GM12874 (cell line): ENCODE measurements around the gene MACROD2.

Source experiments
- CTCF ChIP-seq: IDR thresholded peaks from 2 replicates; pipeline ENCODE4 v1.5.1; 2011; ENCODE audit warnings: low read depth, mild to moderate bottlenecking, control low read depth, low read length, moderate library complexity; ENCODE audit not compliant: insufficient read depth

MACROD2 gene

GRCh38 chr20:15033269-15033668, 1038.0 kb downstream of the MACROD2 start:
- no peak for TF ChIP-seq CTCF

GRCh38 chr20:15033891-15034290, 1038.6 kb downstream of the MACROD2 start:
- no peak for TF ChIP-seq CTCF

GRCh38 chr20:15036948-15037347, 1041.6 kb downstream of the MACROD2 start:
- no peak for TF ChIP-seq CTCF

- no peak for TF ChIP-seq CTCF
Observed at GRCh38 chr20:15039088-15039752, 1043.9 kb downstream of the MACROD2 start.

GRCh38 chr20:15042723-15043122, 1047.4 kb downstream of the MACROD2 start:
- TF ChIP-seq CTCF = no peak

GRCh38 chr20:15045246-15045645, 1049.9 kb downstream of the MACROD2 start:
- TF ChIP-seq CTCF = no peak

- no peak for TF ChIP-seq CTCF
Observed at GRCh38 chr20:15047042-15047441, 1051.7 kb downstream of the MACROD2 start.
